Anterior cingulate cortex (tissue), 58 donors: ENCODE data around the gene PTPRE.
"Not testable (repeated sequence)": the region's sequence is repeated elsewhere in the genome, so short reads cannot be mapped to it uniquely, and the experiment has no call there.

Experiments used
- DNase-seq, 58 donors: peaks; one replicate each; lab custom pipeline; 2025; lab: John Stamatoyannopoulos, UW

PTPRE gene

DNA sequence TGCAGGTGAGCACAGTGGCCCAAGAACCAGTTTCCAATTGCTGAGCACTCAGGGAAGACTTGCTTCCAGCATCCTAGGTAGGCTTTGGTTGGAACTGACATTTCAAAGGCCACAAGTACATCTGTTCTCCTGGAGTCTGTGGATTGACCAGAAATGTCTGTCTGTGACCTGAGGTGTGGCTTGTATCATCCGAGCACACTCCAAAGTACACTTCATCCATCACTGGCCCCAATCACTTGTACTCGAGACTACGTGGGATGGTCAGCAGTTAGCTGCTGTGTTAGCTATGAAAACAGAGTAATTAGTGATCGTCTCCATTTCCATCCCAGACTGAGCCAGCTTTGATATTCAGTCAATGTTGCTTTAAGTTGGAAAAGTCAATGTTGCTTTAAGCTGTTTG is 174.3 kb downstream of the PTPRE start:
- no peak for DNase-seq

- DNase-seq: no peak
Measured at GRCh38 chr10:128081720-128082119, 174.8 kb downstream of the PTPRE start.

GRCh38 chr10:128083191-128083895 is 176.4 kb downstream of the PTPRE start:
- no peak for DNase-seq

GRCh38 chr10:128084364-128084763 is 177.5 kb downstream of the PTPRE start:
- DNase-seq: peak in 1 of 58 donors; percentile 5

DNA sequence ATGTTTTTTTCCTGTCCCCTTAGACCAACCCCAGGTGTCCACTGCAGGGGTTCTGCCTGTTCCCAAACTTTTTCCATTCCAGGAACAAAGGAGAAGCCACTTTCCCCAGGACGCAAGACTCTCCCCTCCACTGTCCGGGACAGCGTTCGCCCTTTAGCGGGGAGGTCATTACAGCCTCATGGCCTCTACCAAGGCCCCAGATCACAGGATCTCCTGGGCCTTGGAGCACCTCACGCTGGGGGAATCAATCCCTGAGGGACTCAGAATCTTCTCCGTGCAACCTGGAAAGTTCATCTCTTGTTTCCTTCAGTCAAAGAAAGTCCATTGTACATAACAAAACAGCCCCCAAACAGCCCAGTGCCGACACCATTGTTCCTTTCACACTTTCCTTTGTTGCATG is 178.1 kb downstream of the PTPRE start:
- DNase-seq: no peak

DNA sequence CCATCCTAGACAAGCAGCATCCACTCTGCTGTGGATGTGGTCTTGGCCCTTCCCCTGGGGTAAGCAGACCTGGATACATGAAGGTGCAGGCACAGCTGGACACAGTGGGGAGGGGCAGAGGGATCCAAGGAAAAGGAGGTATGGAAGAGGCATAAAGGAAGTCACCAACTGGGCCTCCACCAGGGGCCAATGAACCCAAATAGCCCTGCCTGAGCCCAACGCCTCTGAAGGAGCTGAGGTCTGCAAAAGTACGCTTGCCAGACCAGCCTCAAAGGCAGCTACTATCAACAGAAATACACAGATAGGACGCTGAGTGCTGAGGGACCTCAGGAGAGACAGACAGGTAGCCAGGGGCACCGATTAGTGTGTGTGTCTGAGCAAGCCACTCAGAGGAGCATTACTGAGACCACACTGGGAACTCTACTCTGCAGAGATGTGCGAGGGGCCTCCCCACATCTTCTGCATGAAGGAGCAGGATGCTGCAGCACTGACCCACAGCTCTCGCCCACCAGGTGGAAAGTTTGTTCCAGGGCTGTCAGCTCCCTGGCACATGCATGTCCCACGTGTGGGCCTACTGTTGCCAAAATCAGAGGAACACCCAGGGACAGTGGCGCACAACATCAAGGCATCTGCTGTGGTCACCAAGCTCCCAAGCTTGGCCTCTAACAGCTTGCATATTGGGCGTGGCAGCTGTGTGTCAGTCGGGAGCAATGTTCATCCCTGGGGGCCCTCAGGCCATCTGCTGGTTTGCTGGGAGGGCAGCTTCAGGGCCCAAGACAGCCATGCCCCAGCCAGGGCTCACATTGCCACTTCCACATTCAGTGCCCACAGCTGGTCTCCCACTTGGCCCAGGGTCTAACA is 179.3 kb downstream of the PTPRE start:
- DNase-seq: no peak

GRCh38 chr10:128087146-128087883 is 180.4 kb downstream of the PTPRE start:
- DNase-seq: no peak

DNA sequence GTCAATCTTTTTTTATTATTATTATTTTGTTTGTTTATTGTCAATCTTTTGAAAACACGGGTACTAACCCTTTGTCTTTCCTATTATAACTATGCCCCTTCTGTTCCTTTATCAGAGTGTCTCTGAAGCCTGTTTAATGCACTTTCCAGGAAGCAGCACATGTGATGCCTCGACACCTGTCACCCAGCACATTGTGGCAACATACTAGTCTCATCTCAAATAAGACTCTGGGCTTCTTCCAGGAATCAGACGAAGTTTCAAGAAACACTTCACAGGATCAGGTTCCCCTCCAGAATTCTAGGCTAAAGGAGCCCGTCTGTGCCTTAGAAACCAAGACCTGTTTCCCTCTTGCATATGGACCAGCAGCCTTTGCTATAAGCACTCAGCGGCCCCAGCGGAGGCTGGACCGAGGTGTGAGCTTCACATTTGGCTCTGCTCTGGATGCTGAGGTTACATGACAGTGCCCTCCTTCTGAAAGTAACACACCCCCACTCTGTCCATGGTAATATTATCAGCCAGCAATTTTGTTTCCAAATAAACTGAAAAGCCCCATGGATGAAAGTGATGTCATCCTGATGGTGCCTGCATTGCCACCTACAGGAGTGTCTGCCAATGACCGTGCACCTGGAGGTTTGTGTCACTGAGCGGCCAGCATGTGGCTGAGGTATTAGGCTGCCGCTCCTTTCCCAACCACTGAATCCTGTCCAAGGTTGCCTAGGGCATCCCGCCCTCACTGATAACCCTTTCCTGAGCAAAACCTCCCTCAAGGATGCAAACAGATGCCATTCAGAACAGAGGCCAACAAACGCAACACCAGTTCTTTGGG is 181.2 kb downstream of the PTPRE start:
- no peak for DNase-seq

DNA sequence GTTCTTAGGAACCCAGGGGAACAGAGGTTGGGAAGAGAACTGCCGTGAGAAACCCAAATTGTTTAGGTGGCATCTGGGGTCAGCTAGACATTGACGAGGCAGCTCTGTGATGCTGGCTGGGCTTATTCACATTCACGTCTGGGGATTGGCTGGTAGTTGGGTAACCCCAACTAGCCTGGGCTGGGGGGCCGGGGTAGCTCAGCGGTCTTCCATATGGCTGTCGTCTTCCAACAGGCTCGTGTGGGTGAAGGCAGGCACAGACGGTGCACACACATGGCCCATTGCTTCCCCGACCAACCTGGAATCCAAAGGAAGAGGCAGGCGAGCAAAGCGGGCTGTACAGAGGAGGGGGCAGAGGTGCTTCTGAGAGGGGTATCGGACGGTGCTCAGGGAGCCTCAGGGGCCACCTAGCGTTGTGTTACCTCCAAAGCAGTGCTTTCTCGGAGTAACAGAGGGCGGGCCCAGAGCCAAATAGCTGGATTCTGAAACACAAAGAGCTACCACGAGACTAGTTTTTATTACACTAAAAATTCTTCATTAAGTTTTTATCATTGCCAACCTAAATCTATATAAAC is 184.8 kb downstream of the PTPRE start:
- DNase-seq: no peak

- no peak for DNase-seq
Measured at GRCh38 chr10:128092454-128092853, 185.6 kb downstream of the PTPRE start.

DNA sequence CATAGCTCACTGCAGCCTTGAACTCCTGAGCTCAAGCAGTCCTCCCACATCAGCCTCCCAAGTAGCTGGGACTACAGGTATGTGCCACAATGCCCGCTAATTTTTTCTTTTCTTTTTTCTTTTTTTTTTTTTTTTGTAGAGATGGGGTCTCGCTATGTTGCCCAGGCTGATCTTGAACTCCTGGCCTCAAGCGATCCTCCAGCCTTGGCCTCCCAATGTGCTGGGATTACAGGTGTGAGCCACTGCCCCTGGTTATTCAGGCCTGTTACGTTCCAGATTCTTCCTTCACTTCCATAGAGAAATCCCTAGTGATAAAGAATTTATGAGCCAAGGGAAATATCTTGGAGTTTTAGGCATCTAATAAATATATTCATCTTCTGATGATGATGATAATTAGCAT is 187.7 kb downstream of the PTPRE start:
- not testable (repeated sequence) for DNase-seq

GRCh38 chr10:128095027-128095752 is 188.3 kb downstream of the PTPRE start:
- DNase-seq: no peak

- no peak for DNase-seq
Measured at GRCh38 chr10:128095753-128096469, 189.0 kb downstream of the PTPRE start.

- DNase-seq: no peak
Measured at GRCh38 chr10:128096486-128097199, 189.7 kb downstream of the PTPRE start.

GRCh38 chr10:128097783-128098182 is 190.9 kb downstream of the PTPRE start:
- no peak for DNase-seq

- DNase-seq: no peak
Measured at GRCh38 chr10:128098631-128099030, 191.7 kb downstream of the PTPRE start.

DNA sequence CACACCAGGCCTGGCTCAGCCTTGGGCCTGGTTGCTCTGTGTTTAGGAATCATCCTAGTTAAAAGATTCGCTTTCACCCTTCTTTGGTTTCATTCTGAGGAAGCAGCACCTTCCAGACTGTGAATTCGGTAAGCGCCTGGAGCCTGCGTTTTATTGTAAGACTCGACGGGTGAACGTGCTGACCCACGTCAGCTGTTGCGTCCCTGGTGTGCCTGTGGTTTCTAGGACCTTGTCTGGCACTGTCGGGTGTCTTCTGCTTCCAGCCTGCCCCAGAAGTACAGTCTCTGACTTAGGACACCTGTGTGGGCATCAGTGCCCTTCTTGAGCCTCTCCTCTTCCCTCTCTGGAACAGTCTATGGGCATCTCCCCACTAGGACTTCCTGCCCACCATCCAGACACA is 193.0 kb downstream of the PTPRE start:
- DNase-seq: no peak

DNA sequence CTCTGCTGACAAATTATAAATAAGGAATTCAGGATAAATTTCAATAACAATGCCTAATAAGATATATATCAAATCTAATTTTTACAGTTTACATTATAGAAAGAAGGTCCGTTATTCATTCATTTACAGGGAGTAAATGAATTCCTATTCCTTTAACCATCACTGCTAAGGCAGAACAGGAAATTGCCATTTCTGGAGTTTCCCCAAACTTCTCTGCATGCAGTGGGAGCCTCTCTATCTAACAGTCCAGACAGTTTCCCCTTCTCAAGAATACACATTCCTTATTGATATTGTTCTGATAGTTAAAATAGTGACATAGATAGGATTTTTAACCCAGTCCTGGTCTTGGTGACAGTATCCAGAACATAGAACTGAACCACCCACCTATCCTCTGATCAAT is 195.0 kb downstream of the PTPRE start:
- no peak for DNase-seq
